ENCODE measurements around the gene CHST11. TPM values are rescaled to one million over a fixed set of nuclear protein-coding genes. Genes with fewer than 3 reads are reported as not detected.

Gene CHST11
- total RNA-seq, 1 donor from 2014 or later, result 7.7 TPM

DNA sequence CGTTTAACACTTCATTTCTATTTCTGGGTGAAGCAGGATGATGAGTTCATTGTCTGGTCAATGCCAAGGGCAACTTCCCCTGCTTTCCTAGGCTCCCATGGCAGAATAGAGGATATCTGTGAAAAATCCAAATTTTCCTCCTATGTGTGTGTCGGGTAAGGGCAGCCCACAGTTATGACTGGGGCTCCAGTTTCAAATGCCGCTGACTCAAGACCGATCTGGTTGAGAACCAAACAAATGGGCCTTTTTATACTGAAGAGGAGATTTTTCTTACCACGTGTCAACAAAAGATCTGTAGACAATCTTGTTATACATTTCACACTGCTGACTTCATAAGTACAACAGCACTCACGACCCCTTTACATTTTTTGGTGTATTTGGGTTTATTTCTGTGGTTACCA lies 120.8 kb downstream of the CHST11 start:
- Histone ChIP-seq H3K4me2 (no peak overlapping the region), H3K4me3 (no peak overlapping the region), H4K20me1 (ENCODE audit: low read depth) (peaks cover 3% of the 10 kb centered on the region), H3K27me3 (no peaks in the 10 kb centered on the region), H3K36me3 (no peaks in the 10 kb centered on the region), H3K4me1 (no peaks in the 10 kb centered on the region), H3K27ac (no peak overlapping the region), H3K9ac (no peak overlapping the region), H2AFZ (replicated peaks) (no peak overlapping the region), H3K9me3 (ENCODE audit: low read depth) (no peaks in the 10 kb centered on the region), H3K79me2 (ENCODE audit: low read depth) (no peaks in the 10 kb centered on the region), H3F3A (ENCODE audit: low read depth) (no peaks in the 10 kb centered on the region)
- no peak overlapping the region for H3K4me3 Mint-ChIP-seq
- peaks cover 5% of the 10 kb centered on the region for H3K9me3 Mint-ChIP-seq
- peaks cover 3% of the 10 kb centered on the region for H3K27me3 Mint-ChIP-seq (ENCODE audit: insufficient read depth, low read depth)
- peaks cover 13% of the 10 kb centered on the region for H3K4me1 Mint-ChIP-seq
- DNase-seq (ENCODE audit: low spot score), result no peak
- no peak overlapping the region for H3K27ac Mint-ChIP-seq
- peaks cover 1% of the 10 kb centered on the region for H3K36me3 Mint-ChIP-seq
- TF ChIP-seq, protein P1, sequence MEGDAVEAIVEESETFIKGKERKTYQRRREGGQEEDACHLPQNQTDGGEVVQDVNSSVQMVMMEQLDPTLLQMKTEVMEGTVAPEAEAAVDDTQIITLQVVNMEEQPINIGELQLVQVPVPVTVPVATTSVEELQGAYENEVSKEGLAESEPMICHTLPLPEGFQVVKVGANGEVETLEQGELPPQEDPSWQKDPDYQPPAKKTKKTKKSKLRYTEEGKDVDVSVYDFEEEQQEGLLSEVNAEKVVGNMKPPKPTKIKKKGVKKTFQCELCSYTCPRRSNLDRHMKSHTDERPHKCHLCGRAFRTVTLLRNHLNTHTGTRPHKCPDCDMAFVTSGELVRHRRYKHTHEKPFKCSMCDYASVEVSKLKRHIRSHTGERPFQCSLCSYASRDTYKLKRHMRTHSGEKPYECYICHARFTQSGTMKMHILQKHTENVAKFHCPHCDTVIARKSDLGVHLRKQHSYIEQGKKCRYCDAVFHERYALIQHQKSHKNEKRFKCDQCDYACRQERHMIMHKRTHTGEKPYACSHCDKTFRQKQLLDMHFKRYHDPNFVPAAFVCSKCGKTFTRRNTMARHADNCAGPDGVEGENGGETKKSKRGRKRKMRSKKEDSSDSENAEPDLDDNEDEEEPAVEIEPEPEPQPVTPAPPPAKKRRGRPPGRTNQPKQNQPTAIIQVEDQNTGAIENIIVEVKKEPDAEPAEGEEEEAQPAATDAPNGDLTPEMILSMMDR (IDR thresholded peaks at IDR 0.05), result no peak
- no peak for TF ChIP-seq EZH2 (IDR thresholded peaks at IDR 0.05)
- TF ChIP-seq EZH2phosphoT487 (IDR thresholded peaks at IDR 0.05), result no peak

DNA sequence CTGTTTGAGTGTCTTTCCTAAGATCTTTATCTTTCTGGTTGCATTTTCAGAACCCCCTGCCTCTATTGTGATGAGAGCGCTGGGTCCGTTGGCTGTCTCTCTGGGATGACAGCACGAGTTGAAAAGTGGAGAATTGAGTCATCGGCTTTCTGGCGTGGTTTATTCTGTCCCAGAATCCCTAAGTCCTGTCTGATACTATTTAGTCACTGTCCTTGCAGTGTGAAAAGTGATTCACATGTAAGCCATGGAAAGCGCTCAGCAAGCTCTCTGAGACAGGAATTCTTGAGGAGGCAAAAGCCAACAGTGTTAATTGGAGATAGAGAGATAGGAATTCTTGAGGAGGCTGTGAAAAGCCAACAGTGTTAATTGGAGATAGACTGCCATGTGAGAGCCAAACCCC lies 121.7 kb downstream of the CHST11 start:
- Histone ChIP-seq H3K27me3 (no peaks in the 10 kb centered on the region), H3K4me1 (no peaks in the 10 kb centered on the region), H3K79me2 (ENCODE audit: low read depth) (no peaks in the 10 kb centered on the region), H2AFZ (replicated peaks) (no peak overlapping the region), H3K36me3 (no peaks in the 10 kb centered on the region), H3F3A (ENCODE audit: low read depth) (no peaks in the 10 kb centered on the region), H3K4me3 (no peak overlapping the region), H3K9ac (no peak overlapping the region), H3K4me2 (no peak overlapping the region), H3K9me3 (ENCODE audit: low read depth) (no peaks in the 10 kb centered on the region), H4K20me1 (ENCODE audit: low read depth) (peaks cover 8% of the 10 kb centered on the region), H3K27ac (no peak overlapping the region)
- no peak overlapping the region for H3K4me3 Mint-ChIP-seq
- peaks cover 4% of the 10 kb centered on the region for H3K9me3 Mint-ChIP-seq
- H3K4me1 Mint-ChIP-seq, result peaks cover 13% of the 10 kb centered on the region
- H3K27me3 Mint-ChIP-seq (ENCODE audit: insufficient read depth, low read depth), result peaks cover 3% of the 10 kb centered on the region
- peak; percentile 11 for DNase-seq (ENCODE audit: low spot score)
- H3K27ac Mint-ChIP-seq, result no peak overlapping the region
- TF ChIP-seq, protein P1 (IDR thresholded peaks at IDR 0.05), result no peak
- TF ChIP-seq EZH2phosphoT487 (IDR thresholded peaks at IDR 0.05), result no peak
- no peak for TF ChIP-seq EZH2 (IDR thresholded peaks at IDR 0.05)
- H3K36me3 Mint-ChIP-seq, result no peaks in the 10 kb centered on the region

DNA sequence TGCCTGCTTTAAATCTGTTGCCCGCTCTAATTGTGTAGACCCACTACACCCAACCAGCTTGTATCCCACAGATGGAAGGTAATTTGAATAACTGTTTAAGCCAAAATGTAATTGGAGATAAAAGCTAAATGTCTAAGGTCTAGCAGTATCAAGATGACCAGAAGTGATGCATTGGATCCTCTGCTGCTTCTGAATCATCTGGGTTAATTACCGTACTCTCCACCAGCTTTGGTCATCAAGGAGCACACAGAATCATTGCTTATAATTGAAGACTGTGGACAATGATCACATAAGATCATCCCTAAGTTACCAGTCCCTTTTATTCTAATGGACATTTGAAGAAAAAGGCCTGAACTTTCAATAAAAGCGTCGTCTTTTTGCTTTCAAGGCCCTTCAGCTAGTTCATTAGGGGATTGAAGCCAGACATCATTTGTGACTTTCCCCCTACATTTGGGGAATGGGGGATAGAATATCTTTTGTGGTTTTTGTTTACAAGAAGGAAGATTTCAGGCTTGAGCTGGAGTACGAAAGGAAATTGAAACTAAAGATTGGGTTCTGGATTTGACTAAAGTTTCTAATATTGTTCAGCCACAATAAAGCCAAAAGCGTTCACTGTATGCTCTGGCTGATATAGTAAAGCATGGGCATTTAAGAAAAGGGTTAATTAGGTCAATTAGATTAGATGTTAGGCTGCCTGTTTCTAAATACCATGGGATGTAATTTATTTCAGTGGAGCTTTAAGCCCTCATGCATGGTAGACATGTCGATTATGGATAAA lies 123.2 kb downstream of the CHST11 start:
- no peak overlapping the region for H3K27ac Mint-ChIP-seq
- Histone ChIP-seq H3K27ac (no peak overlapping the region), H3K4me1 (no peaks in the 10 kb centered on the region), H3F3A (ENCODE audit: low read depth) (no peaks in the 10 kb centered on the region), H3K27me3 (no peaks in the 10 kb centered on the region), H3K4me3 (no peak overlapping the region), H4K20me1 (ENCODE audit: low read depth) (peaks cover 8% of the 10 kb centered on the region), H3K36me3 (no peaks in the 10 kb centered on the region), H2AFZ (replicated peaks) (no peak overlapping the region), H3K9me3 (ENCODE audit: low read depth) (no peaks in the 10 kb centered on the region), H3K9ac (no peak overlapping the region), H3K79me2 (ENCODE audit: low read depth) (no peaks in the 10 kb centered on the region), H3K4me2 (no peak overlapping the region)
- DNase-seq (ENCODE audit: low spot score), result no peak
- TF ChIP-seq, protein P1 (IDR thresholded peaks at IDR 0.05), result no peak
- TF ChIP-seq EZH2phosphoT487 (IDR thresholded peaks at IDR 0.05) (no peak), EZH2 (IDR thresholded peaks at IDR 0.05) (no peak)
- peaks cover 2% of the 10 kb centered on the region for H3K36me3 Mint-ChIP-seq
- no peaks in the 10 kb centered on the region for H3K9me3 Mint-ChIP-seq
- no peak overlapping the region for H3K4me3 Mint-ChIP-seq
- peaks cover 3% of the 10 kb centered on the region for H3K27me3 Mint-ChIP-seq (ENCODE audit: insufficient read depth, low read depth)
- H3K4me1 Mint-ChIP-seq, result peaks cover 13% of the 10 kb centered on the region

Data from neural progenitor cell (in vitro differentiated cells).